HepG2 (cell line): ENCODE results near the gene ANKRD7. TPM values are rescaled to one million over a fixed set of nuclear protein-coding genes. Genes with fewer than 3 reads are reported as not detected.

Experiments
- ATAC-seq: fragments of 200-7000 bp; cut with Tn5 transposase; 3 replicates; pipeline ENCODE4 v1.9.1; 2020; ENCODE audit warnings: mild to moderate bottlenecking, moderate library complexity
- BruUV-seq: library from RNA; stranded (reverse); fragments of 400-500 nt; replicated peaks from 2 replicates; lab custom pipeline; 2021; lab: Mats Ljungman, UMichigan
- CTCF ChIA-PET: fragments of 300-600 bp; formaldehyde crosslinking; extraction: SDS; loops from one replicate; lab custom pipeline; 2021; ENCODE audit warnings: low total read pairs, inconsistent platforms, low intra/inter-chr PET ratio; lab: Yijun Ruan, JAX
- POLR2A ChIA-PET: fragments of 350-600 bp; sonication (Branson Sonifier 250); formaldehyde crosslinking; loops from one replicate; lab custom pipeline; 2020; ENCODE audit warnings: antibody characterized with exemption, inconsistent platforms; lab: Yijun Ruan, JAX
- DNase-seq: peaks from one replicate; pipeline ENCODE4 v3.0.0-alpha.2; 2015; ENCODE audit warnings: low spot score
- FAIRE-seq: peaks from 3 replicates; lab custom pipeline; 2011; peaks lifted over from hg19 to GRCh38; lab: Jason Lieb, UNC
- H2AFZ ChIP-seq: one replicate; pipeline ENCODE4 v1.6.1; 2011; ENCODE audit warnings: low read length, inconsistent platforms
- H3K27ac ChIP-seq: fragments of 300-600 bp; 3 replicates; pipeline ENCODE4 v1.8.0; 2011; ENCODE audit warnings: mixed run types, mild to moderate bottlenecking, mixed read lengths, low read length, inconsistent platforms; ENCODE audit not compliant: insufficient read depth; ENCODE audit errors: extremely low read length
- H3K27me3 ChIP-seq, 2 experiments: fragments of 200-600 bp in 1 of 2; 2 replicates in 1 of 2; 3 replicates in 1 of 2; pipeline versions ENCODE4 v1.6.0 to v1.8.0; 2011; ENCODE audit warnings: low read length in 2 of 2, mild to moderate bottlenecking in 2 of 2, moderate library complexity in 2 of 2, inconsistent platforms in 1 of 2; ENCODE audit not compliant: insufficient read depth in 2 of 2, control insufficient read depth in 1 of 2
- H3K36me3 ChIP-seq, 2 experiments: fragments of 200-600 bp in 1 of 2; replicated peaks in 1 of 2; 2 replicates in 1 of 2; 3 replicates in 1 of 2; pipeline versions ENCODE4 v1.5.1 to v1.8.0; 2011; ENCODE audit warnings: low read length in 2 of 2, inconsistent platforms in 1 of 2; ENCODE audit not compliant: insufficient read depth in 2 of 2, control insufficient read depth in 1 of 2
- H3K4me1 ChIP-seq: 2 replicates; pipeline ENCODE4 v1.5.1; 2012; ENCODE audit warnings: low read length, inconsistent platforms; ENCODE audit not compliant: insufficient read depth
- H3K4me2 ChIP-seq: 2 replicates; pipeline ENCODE4 v1.6.0; 2011; ENCODE audit warnings: low read depth, low read length, inconsistent platforms
- H3K4me3 ChIP-seq, 3 experiments: fragments of 200-600 bp in 1 of 3; sonication (generic), shearing (Covaris generic) in 1 of 3; replicated peaks in 1 of 3; 2 replicates each; pipeline ENCODE4 v1.5.1; 2011 to 2016; ENCODE audit warnings: low read length in 3 of 3, inconsistent platforms in 2 of 3, low read depth in 2 of 3, mild to moderate bottlenecking in 2 of 3, control low read depth in 1 of 3, mixed read lengths in 1 of 3; ENCODE audit not compliant: insufficient read depth in 1 of 3
- H3K79me2 ChIP-seq: one replicate; pipeline ENCODE4 v1.6.1; 2011; ENCODE audit warnings: low read length, inconsistent platforms; ENCODE audit not compliant: insufficient read depth
- H3K9ac ChIP-seq: 2 replicates; pipeline ENCODE4 v1.6.0; 2011; ENCODE audit warnings: mild to moderate bottlenecking, low read depth, low read length, inconsistent platforms; ENCODE audit not compliant: insufficient read depth
- H3K9me3 ChIP-seq: 2 replicates; pipeline ENCODE4 v1.5.1; 2012; ENCODE audit warnings: mild to moderate bottlenecking, low read length
- H4K20me1 ChIP-seq: 2 replicates; pipeline ENCODE4 v1.6.0; 2011; ENCODE audit warnings: inconsistent platforms, mild to moderate bottlenecking, low read length, moderate library complexity; ENCODE audit not compliant: insufficient read depth
- ARID2 ChIP-seq: sonication (generic); formaldehyde crosslinking; IDR thresholded peaks from 2 replicates; pipeline ENCODE4 v1.8.1; 2022; ENCODE audit warnings: mild to moderate bottlenecking, missing genetic modification reagents, borderline replicate concordance
- ATF7-NPFF ChIP-seq: sonication (generic); formaldehyde crosslinking; IDR thresholded peaks from 2 replicates; pipeline ENCODE4 v1.8.1; 2023; ENCODE audit warnings: mild to moderate bottlenecking, low read depth, missing genetic modification reagents, moderate library complexity
- FOXM1 ChIP-seq: sonication (generic); formaldehyde crosslinking; IDR thresholded peaks from 2 replicates; pipeline ENCODE4 v1.5.0; 2020; ENCODE audit warnings: missing genetic modification reagents
- HOXA9 ChIP-seq: sonication (generic); formaldehyde crosslinking; IDR thresholded peaks from 2 replicates; pipeline ENCODE4 v1.8.1; 2022; ENCODE audit warnings: missing genetic modification reagents, mild to moderate bottlenecking, moderate library complexity, borderline replicate concordance
- IKZF1 ChIP-seq: fragments of 450-650 bp; IDR thresholded peaks from 2 replicates; pipeline ENCODE4 v1.7.1; 2016
- NRL ChIP-seq: sonication (generic); formaldehyde crosslinking; IDR thresholded peaks from 2 replicates; pipeline ENCODE4 v1.5.0; 2020; ENCODE audit warnings: missing genetic modification reagents, mild to moderate bottlenecking, moderate library complexity, borderline replicate concordance
- RBM39 ChIP-seq: fragments of 200-400 bp; formaldehyde crosslinking; IDR thresholded peaks from one replicate; pipeline ENCODE4 v1.6.1; 2018; ENCODE audit warnings: antibody characterized with exemption, mild to moderate bottlenecking, low read depth, low read length; ENCODE audit not compliant: poor library complexity, severe bottlenecking
- ZBTB7B ChIP-seq: sonication (generic); formaldehyde crosslinking; IDR thresholded peaks from 2 replicates; pipeline ENCODE4 v1.4.0; 2020; ENCODE audit warnings: missing genetic modification reagents
- ZNF749 ChIP-seq: sonication (generic); formaldehyde crosslinking; IDR thresholded peaks from 2 replicates; pipeline ENCODE4 v1.8.0; 2022; ENCODE audit warnings: mild to moderate bottlenecking, missing genetic modification reagents, moderate library complexity, borderline replicate concordance
- ZNF766 ChIP-seq: sonication (generic); formaldehyde crosslinking; IDR thresholded peaks from 2 replicates; pipeline ENCODE4 v1.5.0; 2020; ENCODE audit warnings: missing genetic modification reagents, borderline replicate concordance
- WGBS: methylation state at CpG from one replicate; pipeline ENCODE4 v1.1.6; 2017; ENCODE audit warnings: low lambda C conversion rate; 5-methylcytosine and 5-hydroxymethylcytosine counted together
- in situ Hi-C: cut with HindIII; loops from 2 replicates; pipeline ENCODE4 v1.10.0; 2017; ENCODE audit warnings: low pct_unique_long_range_greater_than_20kb; ENCODE audit not compliant: extremely low pct_ligation_motif_present
- intact Hi-C: fragments of 100-400 bp; cut with micrococcal nuclease; formaldehyde crosslinking; loops from one replicate; pipeline ENCODE4 v1.10.0; 2022; ENCODE audit not compliant: unreplicated experiment
- polyA plus RNA-seq, 8 experiments: library from polyadenylated mRNA; depleted of rRNA in 3 of 8; stranded (reverse) in 7 of 8; unstranded in 1 of 8; fragments of >200 nt; fragmentation: Illumina TruSeq in 4 of 8; extraction: Trizol in 4 of 8; gene quantifications; 2 replicates each; pipeline versions ENCODE4 v1.2.1 to v1.2.3, GENCODE V29; 2011 to 2016; ENCODE audit warnings: low read depth in 4 of 8, missing spikeins in 1 of 8, mixed read lengths in 1 of 8; ENCODE audit not compliant: insufficient read depth in 1 of 8
- total RNA-seq, 5 experiments: library from RNA; depleted of rRNA; stranded (reverse); fragments of >200 nt; fragmentation: Illumina TruSeq; extraction: Trizol; gene quantifications; 2 replicates each; pipeline ENCODE4 v1.2.3, GENCODE V29; 2016; ENCODE audit warnings: low read depth in 1 of 5
- TF ChIP-seq, protein P1 (sequence below): sonication (generic); formaldehyde crosslinking; IDR thresholded peaks from 2 replicates; pipeline ENCODE4 v1.5.0; 2020; ENCODE audit warnings: missing genetic modification reagents, mild to moderate bottlenecking, borderline replicate concordance

ANKRD7 gene
- total and polyA plus RNA-seq, 2 of the 13 experiments (the other 11 are each of a cell fraction or from before 2014, with no cell fraction given), result not detected

DNA sequence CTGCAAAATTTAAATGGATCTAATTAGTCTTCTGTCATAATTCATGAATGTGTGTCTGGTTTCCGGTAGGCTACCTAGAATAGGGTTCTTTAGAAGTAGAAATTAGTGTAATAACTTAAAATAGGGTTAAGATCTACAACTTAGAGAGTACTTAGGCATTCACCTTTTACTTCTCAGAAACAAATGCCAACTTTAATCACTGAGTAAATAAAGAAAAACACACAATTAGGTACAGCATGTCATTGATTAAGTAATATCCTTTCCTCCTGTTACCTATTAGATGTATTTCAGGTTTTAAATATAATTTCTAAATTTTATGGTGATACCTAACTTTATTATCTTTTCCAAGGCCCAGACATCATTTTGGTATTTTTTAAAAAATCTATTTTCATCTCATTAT, 9.3 kb downstream of the ANKRD7 start:
- ChIA-PET CTCF (no interaction called here), POLR2A (no interaction called here)
- in situ Hi-C loops (no loop called here), intact Hi-C loops (no loop called here)
- H3K27ac ChIP-seq, result no peak overlapping the region
- ATAC-seq, result no peak
- no peak for DNase-seq
- H3K9me3 ChIP-seq, result no peaks in the 10 kb centered on the region
- no peaks in the 10 kb centered on the region for H3K36me3 ChIP-seq
- H3K4me3 ChIP-seq, result no peak overlapping the region
- TF ChIP-seq ATF7-NPFF (no peak), IKZF1 (no peak), ARID2 (CRISPR knock-in tag) (no peak), RBM39 (no peak), HOXA9 (no peak), FOXM1 (CRISPR knock-in tag) (no peak), ZNF749 (CRISPR knock-in tag) (no peak), NRL (CRISPR knock-in tag) (no peak), ZBTB7B (no peak), ZNF766 (CRISPR knock-in tag) (no peak)
- TF ChIP-seq, protein P1, sequence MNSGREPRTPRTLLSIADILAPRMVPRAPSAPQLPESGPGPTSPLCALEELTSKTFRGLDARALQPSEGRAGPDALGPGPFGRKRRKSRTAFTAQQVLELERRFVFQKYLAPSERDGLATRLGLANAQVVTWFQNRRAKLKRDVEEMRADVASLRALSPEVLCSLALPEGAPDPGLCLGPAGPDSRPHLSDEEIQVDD (CRISPR knock-in tag), result no peak
- FAIRE-seq, result no peak
- no peak overlapping the region for H2AFZ ChIP-seq
- BruUV-seq, result no TSS peak
- H3K27me3 ChIP-seq, result no peaks in the 10 kb centered on the region
- no peaks in the 10 kb centered on the region for H3K4me1 ChIP-seq
- no peaks in the 10 kb centered on the region for H4K20me1 ChIP-seq
- 8% methylated on average over 1 of the region's 1 CpG for WGBS
- no peak overlapping the region for H3K9ac ChIP-seq
- no peak overlapping the region for H3K4me2 ChIP-seq
- H3K79me2 ChIP-seq, result no peaks in the 10 kb centered on the region
